H9 (cell line): ENCODE measurements around the gene EXOG. TPM values are rescaled to one million over a fixed set of nuclear protein-coding genes. Genes with fewer than 3 reads are reported as not detected.

Experiments
- DNase-seq: peaks from one replicate; pipeline ENCODE4 v3.0.0-alpha.2; 2017
- H2AFZ ChIP-seq: one replicate; pipeline ENCODE4 v1.6.1; 2013; ENCODE audit warnings: mild to moderate bottlenecking, low read length, control low read depth, moderate library complexity
- H2AK5ac ChIP-seq: 2 replicates; pipeline ENCODE4 v1.6.1; 2013; ENCODE audit warnings: low read length, control low read depth, mixed read lengths; ENCODE audit not compliant: insufficient read length
- H2BK120ac ChIP-seq: one replicate; pipeline ENCODE4 v1.6.1; 2013; ENCODE audit warnings: low read depth, mild to moderate bottlenecking, low read length, control low read depth, inconsistent platforms; ENCODE audit not compliant: poor library complexity, severe bottlenecking
- H2BK12ac ChIP-seq: 2 replicates; pipeline ENCODE4 v1.6.1; 2013; ENCODE audit warnings: low read length, control low read depth, mixed read lengths, low read depth; ENCODE audit not compliant: insufficient read length
- H2BK15ac ChIP-seq: 2 replicates; pipeline ENCODE4 v1.6.1; 2013; ENCODE audit warnings: low read depth, low read length, control low read depth
- H2BK20ac ChIP-seq: one replicate; pipeline ENCODE4 v1.6.1; 2013; ENCODE audit warnings: low read depth, mild to moderate bottlenecking, low read length, control low read depth, inconsistent platforms; ENCODE audit not compliant: poor library complexity, severe bottlenecking
- H2BK5ac ChIP-seq: 2 replicates; pipeline ENCODE4 v1.6.1; 2013; ENCODE audit warnings: low read length, control low read depth, mixed read lengths; ENCODE audit not compliant: insufficient read length
- H3K14ac ChIP-seq: 2 replicates; pipeline ENCODE4 v1.6.1; 2013; ENCODE audit warnings: low read length, control low read depth; ENCODE audit not compliant: insufficient read depth
- H3K18ac ChIP-seq: 2 replicates; pipeline ENCODE4 v1.6.1; 2013; ENCODE audit warnings: low read depth, mild to moderate bottlenecking, mixed read lengths, low read length, control low read depth; ENCODE audit not compliant: insufficient read length
- H3K23ac ChIP-seq: 2 replicates; pipeline ENCODE4 v1.6.1; 2013; ENCODE audit warnings: low read length, control low read depth, mixed read lengths, low read depth; ENCODE audit not compliant: insufficient read length
- H3K23me2 ChIP-seq: 2 replicates; pipeline ENCODE4 v1.6.1; 2013; ENCODE audit warnings: low read depth, mild to moderate bottlenecking, mixed read lengths, low read length, control low read depth; ENCODE audit not compliant: insufficient read length, poor library complexity, severe bottlenecking
- H3K27ac ChIP-seq: 2 replicates; pipeline ENCODE4 v1.5.1; 2013; ENCODE audit warnings: low read length, control low read depth, mixed read lengths, low read depth; ENCODE audit not compliant: insufficient read length
- H3K27me3 ChIP-seq: 2 replicates; pipeline ENCODE4 v1.6.1; 2013; ENCODE audit warnings: low read length, control low read depth, inconsistent platforms; ENCODE audit not compliant: insufficient read depth
- H3K4ac ChIP-seq: 2 replicates; pipeline ENCODE4 v1.6.1; 2013; ENCODE audit warnings: low read depth, mild to moderate bottlenecking, control low read depth, inconsistent platforms, low read length, moderate library complexity
- H3K4me1 ChIP-seq: 2 replicates; pipeline ENCODE4 v1.6.1; 2013; ENCODE audit warnings: low read length, control low read depth, inconsistent platforms; ENCODE audit not compliant: insufficient read depth
- H3K4me2 ChIP-seq: 2 replicates; pipeline ENCODE4 v1.6.1; 2013; ENCODE audit warnings: low read length, control low read depth, mixed read lengths; ENCODE audit not compliant: insufficient read length, insufficient read depth
- H3K56ac ChIP-seq: 2 replicates; pipeline ENCODE4 v1.6.1; 2013; ENCODE audit warnings: low read depth, mild to moderate bottlenecking, mixed read lengths, low read length, control low read depth; ENCODE audit not compliant: insufficient read length
- H3K79me1 ChIP-seq: 2 replicates; pipeline ENCODE4 v1.6.1; 2013; ENCODE audit warnings: low read depth, mild to moderate bottlenecking, moderate library complexity, low read length, control low read depth, inconsistent platforms; ENCODE audit not compliant: insufficient read depth, poor library complexity, severe bottlenecking
- H3K79me2 ChIP-seq: 2 replicates; pipeline ENCODE4 v1.6.1; 2013; ENCODE audit warnings: low read length, control low read depth, inconsistent platforms; ENCODE audit not compliant: insufficient read depth
- H3K9ac ChIP-seq: 2 replicates; pipeline ENCODE4 v1.6.1; 2013; ENCODE audit warnings: low read length, control low read depth, mixed read lengths; ENCODE audit not compliant: insufficient read length; ENCODE audit errors: extremely low read depth
- H3K9me3 ChIP-seq: one replicate; pipeline ENCODE4 v1.6.1; 2013; ENCODE audit warnings: low read depth, low read length, inconsistent platforms; ENCODE audit not compliant: control insufficient read depth
- H3T11ph ChIP-seq: one replicate; pipeline ENCODE4 v1.6.1; 2013; ENCODE audit warnings: mild to moderate bottlenecking, low read length, control low read depth, inconsistent platforms
- H4K20me1 ChIP-seq: one replicate; pipeline ENCODE4 v1.6.1; 2013; ENCODE audit not compliant: control insufficient read depth, insufficient read length, insufficient read depth
- H4K5ac ChIP-seq: 2 replicates; pipeline ENCODE4 v1.6.1; 2013; ENCODE audit warnings: low read depth, mild to moderate bottlenecking, mixed read lengths, low read length, control low read depth; ENCODE audit not compliant: insufficient read length
- H4K8ac ChIP-seq: replicated peaks from 2 replicates; pipeline ENCODE4 v1.6.1; 2013; ENCODE audit warnings: low read length, control low read depth, mixed read lengths, low read depth; ENCODE audit not compliant: insufficient read length
- H4K91ac ChIP-seq: 2 replicates; pipeline ENCODE4 v1.6.1; 2013; ENCODE audit warnings: low read depth, mild to moderate bottlenecking, moderate library complexity, mixed read lengths, low read length, control low read depth; ENCODE audit not compliant: insufficient read length
- H3K27ac Mint-ChIP-seq, 3 experiments: 2 replicates in 2 of 3; 3 replicates in 1 of 3; pipeline ENCODE4 v1.8.0; 2020 to 2021; ENCODE audit warnings: mixed read lengths in 3 of 3, mild to moderate bottlenecking in 1 of 3, moderate library complexity in 1 of 3
- H3K27me3 Mint-ChIP-seq: 2 replicates; pipeline ENCODE4 v1.8.0; 2021; ENCODE audit warnings: low read depth, mild to moderate bottlenecking, moderate library complexity, mixed read lengths
- H3K36me3 Mint-ChIP-seq, 3 experiments: 2 replicates in 2 of 3; 3 replicates in 1 of 3; pipeline ENCODE4 v1.8.0; 2020 to 2021; ENCODE audit warnings: low read depth in 3 of 3, mixed read lengths in 3 of 3; ENCODE audit not compliant: insufficient read depth in 1 of 3
- H3K4me1 Mint-ChIP-seq, 2 experiments: 2 replicates each; pipeline ENCODE4 v1.8.0; 2020; ENCODE audit warnings: mixed read lengths in 2 of 2
- H3K4me3 Mint-ChIP-seq, 2 experiments: 2 replicates in 1 of 2; 3 replicates in 1 of 2; pipeline ENCODE4 v1.8.0; 2020 to 2021; ENCODE audit warnings: mild to moderate bottlenecking in 2 of 2, mixed read lengths in 2 of 2, moderate library complexity in 1 of 2
- H3K9me3 Mint-ChIP-seq, 2 experiments: 2 replicates in 1 of 2; 3 replicates in 1 of 2; pipeline ENCODE4 v1.8.0; 2020; ENCODE audit warnings: mild to moderate bottlenecking in 2 of 2, mixed read lengths in 2 of 2, moderate library complexity in 1 of 2
- CTCF ChIP-seq: fragments of 200-600 bp; sonication (generic); conservative IDR thresholded peaks from 3 replicates; pipeline ENCODE4 v1.8.0; 2021; ENCODE audit warnings: antibody characterized with exemption, mild to moderate bottlenecking
- WGBS: extraction: QIAGEN DNeasy Blood & Tissue Kit; methylation state at CpG from one replicate; pipeline ENCODE4 v1.1.7; 2013; ENCODE audit warnings: missing lambda C conversion rate, low lambda C conversion rate, mixed read lengths; ENCODE audit not compliant: insufficient read length; ENCODE audit errors: extremely low coverage; 5-methylcytosine and 5-hydroxymethylcytosine counted together
- total RNA-seq: library from RNA; stranded (reverse); gene quantifications from 2 replicates; pipeline ENCODE4 v1.2.1, GENCODE V29; 2021

The EXOG gene
- total RNA-seq, 1 experiment from 2014 or later, result 14.1 TPM

- peak overlapping the region in 1 of 3 experiments; percentile 6; a peak in 2 of 7 replicates for H3K27ac Mint-ChIP-seq
- Histone ChIP-seq H2BK12ac (no peak overlapping the region), H4K5ac (no peak overlapping the region), H2BK120ac (no peak overlapping the region), H2AK5ac (no peak overlapping the region), H3K27ac (no peak overlapping the region), H3K4ac (no peak overlapping the region), H3T11ph (no peak overlapping the region), H3K56ac (no peak overlapping the region), H3K23ac (no peak overlapping the region), H3K4me2 (no peak overlapping the region), H3K14ac (no peak overlapping the region), H2BK5ac (no peak overlapping the region), H4K8ac (no peak overlapping the region), H3K9ac (no peak overlapping the region), H3K27me3 (no peaks in the 10 kb centered on the region), H3K18ac (no peak overlapping the region), H3K23me2 (no peaks in the 10 kb centered on the region), H4K20me1 (no peaks in the 10 kb centered on the region), H3K9me3 (no peaks in the 10 kb centered on the region), H3K4me1 (no peaks in the 10 kb centered on the region), H2BK20ac (no peak overlapping the region), H4K91ac (no peak overlapping the region), H3K79me2 (no peaks in the 10 kb centered on the region), H3K79me1 (no peaks in the 10 kb centered on the region), H2AFZ (no peak overlapping the region), H2BK15ac (no peak overlapping the region)
- no peaks in the 10 kb centered on the region; the same call in 1 of the 2 replicates for H3K27me3 Mint-ChIP-seq
- H3K4me3 Mint-ChIP-seq, result no peak overlapping the region
- peak; percentile 17 for DNase-seq
- H3K36me3 Mint-ChIP-seq, result peaks cover 0 to 12% (median 4%) of the 10 kb centered on the region in 3 experiments; a peak in 2 of 7 replicates
- TF ChIP-seq CTCF, result no peak
- 0 out of 4 replicates have a peak, but pooled peaks cover 0 to 2% of the 10 kb centered on the region in 2 experiments for H3K4me1 Mint-ChIP-seq
- no peaks in the 10 kb centered on the region for H3K9me3 Mint-ChIP-seq
- WGBS, result no CpG with 5 or more reads among the region's 10 CpGs
Measured at GRCh38 chr3:38563886-38564270, 67.7 kb downstream of the EXOG start.
